GM15510 (cell line): Measurements from ENCODE around the gene AOPEP.

Source experiments
- POLR2A ChIP-seq: IDR thresholded peaks from 3 replicates; pipeline ENCODE4 v1.6.1; 2011; ENCODE audit warnings: borderline replicate concordance; ENCODE audit not compliant: insufficient read length; ENCODE audit errors: extremely low read depth

AOPEP gene

DNA sequence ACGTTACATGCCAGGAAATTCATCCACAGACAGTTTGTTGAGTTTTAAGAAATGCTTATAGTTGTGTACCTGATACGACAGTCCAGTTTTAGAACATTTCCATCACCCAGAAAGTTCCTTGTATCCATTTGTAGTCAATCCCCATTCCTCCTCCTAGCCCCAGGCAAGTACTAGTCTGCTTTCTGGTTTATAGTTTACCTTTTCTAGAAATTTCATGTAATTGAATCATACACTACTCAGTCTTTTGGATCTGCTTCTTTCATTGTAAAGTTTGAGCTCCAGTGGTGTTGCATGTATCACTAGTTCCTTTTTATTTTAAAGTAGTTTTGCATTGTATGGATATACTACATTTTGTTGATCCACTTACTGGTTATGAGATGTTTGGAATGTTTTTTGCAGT lies 291.2 kb downstream of the AOPEP start:
- no peak for TF ChIP-seq POLR2A

DNA sequence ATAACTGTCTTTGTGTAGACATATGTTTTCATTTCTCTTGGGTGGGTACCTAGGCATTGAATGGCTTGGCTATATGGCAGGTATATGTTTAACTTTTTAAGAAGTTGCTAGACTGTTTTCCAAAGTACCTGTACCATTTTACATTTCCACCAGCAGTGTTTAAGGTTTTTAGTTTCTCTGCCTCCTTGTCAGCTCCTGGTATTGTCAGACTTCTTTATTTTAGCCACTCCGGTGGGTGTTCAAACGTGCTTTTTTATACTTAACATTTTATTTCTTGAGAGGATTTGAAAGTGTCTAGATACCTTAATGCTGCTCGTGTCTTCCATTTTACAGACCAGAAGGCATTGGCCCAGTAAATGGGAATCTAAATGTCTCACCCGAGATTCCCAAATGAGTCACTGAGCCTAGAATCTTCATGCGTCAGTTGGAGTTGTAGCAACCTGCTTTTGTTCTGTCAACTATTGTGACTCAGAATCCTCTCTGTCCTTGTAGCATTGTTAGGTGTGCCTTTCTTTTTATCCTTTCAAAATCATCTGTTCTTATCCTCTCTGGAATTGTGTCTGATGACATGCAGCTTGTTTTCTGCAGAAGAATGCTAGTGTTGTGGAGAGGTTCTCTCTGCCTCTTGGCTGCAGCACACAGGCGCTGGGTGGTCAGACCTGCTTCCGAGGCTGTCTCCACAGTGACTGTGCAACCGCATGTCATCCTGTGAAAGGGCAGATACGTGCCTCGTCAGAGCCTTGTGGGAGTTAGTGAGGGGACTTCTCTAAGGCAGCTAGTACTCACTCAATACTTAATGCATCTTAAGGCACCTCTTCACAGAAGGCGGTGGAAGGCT lies 291.8 kb downstream of the AOPEP start:
- no peak for TF ChIP-seq POLR2A

DNA sequence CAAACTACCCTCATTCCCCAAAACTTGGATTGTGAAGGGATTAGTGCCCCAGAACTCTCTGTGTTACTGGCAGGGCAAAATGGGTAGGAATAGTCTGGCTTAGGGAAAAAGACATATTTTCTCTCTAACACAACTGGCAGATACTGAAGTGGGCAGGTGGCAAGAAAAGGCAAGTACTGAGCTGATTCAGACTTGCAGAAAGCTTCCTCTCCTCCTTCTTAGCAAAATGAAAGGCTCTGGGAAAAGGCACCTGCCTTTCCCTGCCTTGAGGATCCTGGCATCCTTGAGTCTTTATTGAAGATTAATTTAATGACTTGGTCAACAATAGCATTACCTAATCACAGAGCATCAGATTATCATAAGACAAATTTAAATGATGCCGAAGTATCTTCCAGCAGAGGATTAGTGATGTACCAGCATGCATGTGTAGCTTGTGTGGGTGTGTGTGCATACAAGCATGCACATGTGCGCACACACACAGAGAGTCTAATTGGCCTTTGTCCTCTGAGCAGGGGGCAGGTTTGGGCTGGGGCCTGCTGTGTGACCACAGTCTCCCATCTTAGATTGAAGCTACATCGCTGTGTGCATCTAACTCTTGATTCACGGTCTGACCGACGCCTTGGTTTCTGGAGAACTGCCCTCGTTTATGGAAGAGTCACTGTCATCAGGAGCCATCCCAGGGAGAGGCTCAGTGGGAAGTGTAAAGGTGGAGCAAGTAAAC lies 294.8 kb downstream of the AOPEP start:
- TF ChIP-seq POLR2A, result no peak

DNA sequence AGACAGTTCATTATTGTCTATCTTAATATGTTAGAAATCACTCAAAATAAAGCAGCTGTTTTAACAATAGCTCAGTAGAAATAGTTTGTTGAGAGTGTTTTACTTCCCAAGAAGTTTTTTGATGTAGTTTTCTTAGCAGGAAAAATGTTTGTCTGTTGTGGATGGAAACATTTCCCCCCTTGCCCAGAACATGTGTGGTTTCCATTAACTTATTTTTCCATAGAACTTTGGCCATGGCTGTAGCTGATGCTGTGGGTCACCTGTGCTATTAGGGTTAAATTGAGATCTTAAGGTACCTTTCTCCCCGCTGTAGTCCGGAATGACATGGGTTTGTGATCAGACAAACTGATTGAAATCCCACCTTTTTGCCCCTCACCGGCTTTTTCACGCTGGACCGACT lies 296.2 kb downstream of the AOPEP start:
- TF ChIP-seq POLR2A, result no peak

DNA sequence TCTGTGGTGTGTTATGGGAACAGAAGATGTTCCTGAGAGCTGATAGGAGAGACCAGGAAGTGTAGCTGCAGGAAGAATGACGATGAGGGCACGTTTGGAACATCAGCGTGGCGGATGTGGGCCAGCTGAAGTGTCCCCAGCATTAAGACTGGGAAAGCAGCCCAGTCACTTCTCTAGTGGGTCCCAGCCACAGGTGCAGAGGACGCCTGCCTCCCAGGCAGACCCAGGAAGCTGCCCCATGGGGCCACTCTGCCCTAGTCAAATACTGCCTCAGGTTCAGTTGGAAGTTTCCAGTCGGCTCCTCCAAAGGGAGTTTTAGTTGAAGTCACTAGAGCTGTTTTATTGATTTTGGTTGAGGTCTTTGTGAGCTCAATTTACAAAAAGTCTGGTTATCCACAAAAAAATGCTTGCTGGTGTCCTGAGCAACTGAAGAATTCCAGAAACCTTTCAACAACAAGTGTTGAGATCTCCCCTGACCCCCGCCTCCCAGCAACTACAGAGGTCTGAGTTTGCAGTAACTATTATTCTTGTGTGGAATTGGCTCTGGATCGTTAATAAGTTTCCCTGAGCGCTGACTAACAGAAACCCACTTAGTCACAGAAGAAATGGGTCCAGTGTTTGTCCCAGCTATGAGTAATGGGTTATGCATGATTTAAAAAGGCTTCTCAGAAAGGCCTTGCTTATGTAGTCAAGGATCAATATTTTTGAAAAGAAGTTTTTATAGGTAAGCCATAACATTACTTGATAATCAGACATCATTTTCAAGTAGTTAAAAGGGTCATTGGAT lies 296.9 kb downstream of the AOPEP start:
- no peak for TF ChIP-seq POLR2A

DNA sequence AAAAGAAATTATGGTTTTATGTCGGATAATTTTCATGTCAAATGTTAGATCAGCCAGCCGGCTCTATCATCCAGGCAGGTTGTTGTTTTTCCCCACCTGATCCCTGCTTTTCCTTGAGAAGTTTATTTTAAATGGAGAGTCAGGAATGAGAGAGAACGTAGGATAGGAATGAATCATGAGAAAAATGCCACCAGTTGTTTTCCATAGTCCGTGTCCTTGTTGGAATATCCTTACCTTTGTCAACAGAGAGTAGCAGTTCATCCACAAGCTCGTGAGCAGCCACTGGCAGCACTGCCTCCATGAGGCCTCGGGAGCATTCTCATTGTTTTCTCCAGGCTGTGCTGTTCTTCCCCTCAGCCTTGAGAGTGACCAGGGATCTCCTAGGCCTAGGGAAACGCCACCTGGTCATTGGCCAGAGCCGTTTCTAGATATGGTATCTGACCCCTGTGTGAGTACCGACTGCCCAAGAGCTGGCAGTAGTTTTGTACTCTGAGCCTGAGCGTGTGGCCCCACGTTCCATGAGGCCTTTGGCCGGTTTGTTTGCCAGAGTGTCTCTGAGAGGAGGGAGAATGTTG lies 297.7 kb downstream of the AOPEP start:
- TF ChIP-seq POLR2A, result no peak

DNA sequence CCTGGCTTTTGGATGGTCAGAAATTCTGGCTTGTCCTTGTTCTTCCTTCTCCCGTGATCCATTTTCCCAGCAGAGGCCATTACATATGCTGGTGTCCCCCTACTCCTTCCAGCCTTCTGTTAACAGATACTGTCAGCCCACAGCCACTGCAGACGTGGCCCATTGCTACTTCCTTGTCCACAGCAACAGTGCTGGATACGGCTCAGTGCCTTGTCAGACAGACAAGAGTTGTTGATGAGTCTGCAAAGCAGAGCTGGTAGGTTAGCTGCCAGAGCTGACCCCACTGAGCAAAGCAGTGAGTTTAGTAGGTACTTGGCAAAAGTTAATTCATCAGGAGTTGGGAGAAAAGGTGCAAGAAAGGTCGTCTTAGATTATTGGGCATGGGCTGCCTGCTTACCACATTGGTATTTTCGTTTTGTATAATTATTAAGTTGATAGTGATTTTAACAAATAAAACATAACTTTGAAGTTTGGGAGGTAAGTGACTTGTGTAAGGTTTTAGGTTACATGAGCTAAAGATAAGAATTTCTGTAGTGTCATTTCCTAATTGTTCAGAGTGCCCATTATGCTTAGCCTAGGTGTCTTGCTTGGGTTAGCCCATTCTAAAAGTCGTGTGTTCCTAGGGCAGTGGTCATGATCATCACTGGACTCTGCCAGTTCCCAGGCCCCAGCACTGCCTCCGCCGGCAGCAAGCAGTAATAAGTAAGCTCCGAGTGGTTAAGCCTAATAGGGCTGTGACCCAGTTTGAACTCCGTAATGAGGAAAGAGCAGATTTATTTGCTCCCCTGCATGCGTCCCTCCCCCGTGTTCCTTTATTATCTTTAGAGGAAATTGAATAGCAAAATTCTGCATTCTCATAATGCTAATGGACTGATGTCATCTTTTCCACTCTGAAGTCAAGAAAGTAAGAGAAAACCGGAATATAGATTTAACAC lies 299.0 kb downstream of the AOPEP start:
- no peak for TF ChIP-seq POLR2A

DNA sequence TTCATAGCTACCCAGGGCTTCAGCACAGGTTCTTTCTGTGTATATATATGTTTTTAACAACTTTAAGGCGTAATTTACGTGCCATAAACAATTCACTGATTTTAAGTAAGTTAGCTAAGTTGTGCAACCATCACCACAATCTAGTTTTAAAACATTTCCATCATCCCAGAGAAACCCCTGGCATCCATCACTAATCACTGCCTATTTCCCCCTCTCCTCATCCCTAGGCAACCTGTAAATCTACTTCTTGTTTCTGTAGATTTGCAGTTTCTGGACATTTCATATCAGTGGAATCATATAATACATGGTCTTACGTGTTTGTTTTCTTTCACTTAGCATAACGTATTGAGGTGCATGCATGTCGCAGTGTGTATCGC lies 299.6 kb downstream of the AOPEP start:
- TF ChIP-seq POLR2A, result no peak

DNA sequence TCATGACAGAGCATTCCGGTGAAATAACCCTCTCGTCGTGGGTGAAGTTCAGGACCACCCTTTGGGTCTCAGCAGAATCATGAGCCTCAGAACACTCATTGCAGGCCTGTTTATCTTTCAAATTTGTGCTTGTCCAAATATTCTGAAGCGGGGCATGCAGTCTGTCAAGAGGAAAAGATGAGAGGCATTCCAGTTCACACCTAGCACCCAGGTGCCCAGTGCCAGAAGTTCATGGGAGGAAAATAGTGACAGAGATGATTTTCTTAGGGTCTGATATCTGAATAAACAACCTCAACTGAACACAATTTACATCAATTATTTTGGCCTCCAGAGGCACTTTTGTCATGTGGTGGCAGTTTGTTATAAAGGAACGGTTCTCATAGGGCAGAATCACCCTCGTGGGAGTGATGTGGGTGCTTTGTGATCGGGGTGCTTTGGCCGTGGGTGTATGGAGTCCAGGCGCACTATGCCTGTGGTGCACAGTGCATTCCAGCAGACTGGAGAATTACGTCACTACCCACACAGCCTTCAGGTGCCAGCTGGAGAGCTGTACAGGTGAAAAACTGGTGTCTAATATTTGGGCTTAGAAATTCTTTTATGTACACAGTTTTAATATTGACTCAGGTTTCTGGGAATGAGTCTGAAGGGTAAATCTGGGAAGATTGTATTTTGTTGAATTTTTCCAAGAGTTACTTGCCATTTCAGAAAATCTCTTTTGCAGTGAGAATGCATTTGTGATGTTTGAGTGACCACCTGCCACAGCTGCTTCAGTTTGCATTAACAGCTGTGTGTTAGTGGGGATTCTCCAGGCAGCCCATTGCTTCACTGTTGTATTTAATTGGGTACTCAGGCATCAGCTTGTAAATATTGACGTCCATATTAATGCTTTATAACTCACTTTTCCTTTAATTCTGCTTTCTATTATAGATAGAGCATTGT lies 301.7 kb downstream of the AOPEP start:
- TF ChIP-seq POLR2A, result no peak

DNA sequence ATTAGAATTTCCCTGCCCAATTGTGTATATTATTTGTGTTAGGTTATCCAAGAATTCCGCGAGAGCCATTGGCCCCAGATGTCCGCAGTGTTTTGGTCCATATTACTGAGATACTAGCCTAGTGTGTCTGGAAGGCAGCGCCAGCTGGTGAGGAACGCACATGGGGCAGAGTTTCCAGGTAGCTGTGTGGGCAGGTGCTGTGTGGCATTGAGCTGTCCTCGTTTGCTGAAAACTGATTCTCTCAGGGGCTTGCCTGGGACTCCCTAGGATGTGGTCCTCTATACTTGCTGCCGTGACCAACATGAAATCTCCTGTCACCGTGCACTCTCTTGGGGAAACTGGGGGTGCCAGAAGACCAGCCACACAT lies 302.3 kb downstream of the AOPEP start:
- no peak for TF ChIP-seq POLR2A

DNA sequence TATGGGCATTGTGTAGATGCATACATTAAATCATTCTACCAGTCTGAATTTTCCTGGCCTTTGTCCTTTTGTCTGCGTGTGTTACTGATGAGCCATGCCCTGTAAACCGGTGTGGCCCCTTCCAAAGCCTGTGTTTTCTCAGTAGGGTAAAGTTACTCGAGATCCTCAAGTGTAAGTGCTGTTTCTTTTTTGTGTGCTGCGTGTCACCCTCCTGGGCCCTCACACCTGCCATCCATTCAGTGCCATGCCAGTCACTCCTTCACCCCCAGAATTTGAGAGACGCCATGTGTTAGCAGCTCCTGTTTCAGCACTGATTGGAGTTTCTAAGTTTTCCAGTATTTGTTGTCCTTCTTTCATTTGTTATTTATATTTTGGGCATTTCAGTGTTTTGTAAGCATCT lies 302.8 kb downstream of the AOPEP start:
- no peak for TF ChIP-seq POLR2A

DNA sequence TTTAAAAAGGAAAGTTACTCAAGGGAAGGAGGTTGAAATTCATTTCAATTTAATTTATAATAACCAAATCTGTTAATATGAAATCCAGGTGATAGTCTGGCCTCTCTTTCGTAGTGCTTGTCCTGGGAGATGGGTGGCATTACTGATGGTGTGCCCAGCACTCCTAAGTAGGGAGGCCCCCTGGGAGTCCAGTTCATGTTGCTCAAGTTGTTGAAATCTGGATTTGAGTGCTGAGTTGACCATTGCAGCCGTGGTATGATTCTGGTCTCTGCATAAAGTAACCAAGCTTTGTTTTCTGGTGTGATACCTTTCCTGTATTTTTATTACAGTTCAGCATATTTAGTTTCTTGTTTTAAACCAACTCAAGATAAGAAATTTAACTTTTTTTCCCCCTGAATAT lies 303.2 kb downstream of the AOPEP start:
- no peak for TF ChIP-seq POLR2A

DNA sequence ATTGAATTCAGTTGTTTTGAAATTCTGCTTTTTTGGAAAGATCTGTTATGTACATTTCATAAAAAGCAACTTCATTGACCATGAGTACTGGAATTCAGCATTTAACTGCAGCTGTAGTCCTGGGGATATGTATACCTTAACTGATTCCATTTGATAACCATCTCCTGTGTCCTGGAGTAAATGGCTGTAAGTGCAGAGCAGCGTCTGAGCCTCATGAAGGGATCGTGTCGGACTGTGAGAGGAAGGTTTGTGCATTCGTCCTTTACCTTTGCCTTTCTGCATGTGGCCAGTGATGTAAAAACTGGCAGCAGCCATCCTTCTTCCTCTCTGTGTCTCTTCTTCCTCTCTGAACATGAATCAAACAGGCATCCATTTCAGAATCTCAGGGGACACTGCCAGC lies 303.8 kb downstream of the AOPEP start:
- TF ChIP-seq POLR2A, result no peak
